GM21515 (cell line): ENCODE results near the gene CDK18.
"Not testable (repeated sequence)": the region's sequence is repeated elsewhere in the genome, so short reads cannot be mapped to it uniquely, and the experiment has no call there.

Experiments used
- ATAC-seq: cut with Tn5 transposase; IDR thresholded peaks from one replicate; pipeline ENCODE4 v1.9.1; 2021; ENCODE audit not compliant: unreplicated experiment

Gene CDK18

DNA sequence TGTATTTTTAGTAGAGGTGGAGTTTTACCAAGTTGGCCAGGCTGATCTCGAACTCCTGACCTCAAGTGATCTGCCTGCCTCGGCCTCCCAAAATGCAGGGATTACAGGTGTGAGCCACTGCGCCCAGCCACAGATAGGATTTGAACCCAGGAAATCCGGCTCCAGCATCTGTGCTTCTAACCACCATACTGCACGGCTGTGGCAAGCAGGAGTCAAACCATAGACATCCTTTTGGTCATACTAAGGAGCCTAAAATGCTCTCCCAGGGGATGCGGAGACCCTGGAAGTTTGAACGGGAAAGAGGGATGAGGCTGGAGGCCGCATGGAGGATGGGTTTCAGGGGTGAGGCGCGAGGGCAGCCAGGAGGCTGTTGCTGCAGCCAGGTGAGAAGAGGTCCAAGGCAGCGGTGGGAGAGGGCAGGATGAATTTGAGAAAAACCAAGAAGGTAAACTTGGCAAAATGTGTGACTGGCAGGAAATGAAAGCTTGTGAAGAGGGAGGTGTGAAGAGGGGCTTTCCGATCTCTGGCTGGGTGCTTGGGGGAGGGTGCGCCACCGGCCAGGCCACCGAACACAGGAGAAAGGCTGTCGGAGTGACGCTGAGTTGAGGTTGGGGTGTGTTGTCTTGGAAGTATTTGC, 24.0 kb upstream of the CDK18 start:
- ATAC-seq: no peak

GRCh38 chr1:205481218-205481617, 23.3 kb upstream of the CDK18 start:
- no peak for ATAC-seq

DNA sequence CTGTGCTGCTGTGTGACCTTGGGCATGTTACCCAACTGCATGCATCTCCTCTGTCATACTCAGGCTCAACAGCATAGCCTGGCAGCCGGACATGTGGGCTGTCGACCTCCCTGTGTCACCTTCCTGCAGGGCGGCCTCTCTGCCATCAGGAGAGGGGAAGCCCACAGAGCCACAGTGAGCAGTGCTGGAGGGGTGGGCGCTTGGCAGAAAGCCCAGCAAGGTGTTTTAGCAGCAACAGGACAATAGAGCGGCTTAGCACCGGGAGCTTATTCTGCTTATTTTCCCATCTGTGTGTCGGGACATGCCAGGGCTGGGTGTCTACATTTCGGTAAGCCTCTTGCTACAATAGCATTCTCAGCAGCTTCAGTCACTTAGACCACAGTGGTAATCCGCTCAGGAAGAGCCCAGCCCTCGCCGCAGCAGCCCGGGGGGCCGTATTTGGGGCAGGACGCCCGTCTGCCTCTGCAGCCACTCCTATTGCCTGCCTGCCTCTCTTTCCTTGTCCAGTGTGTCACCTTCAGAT, 22.8 kb upstream of the CDK18 start:
- no peak for ATAC-seq

GRCh38 chr1:205482587-205482986, 21.9 kb upstream of the CDK18 start:
- ATAC-seq: not testable (repeated sequence)

DNA sequence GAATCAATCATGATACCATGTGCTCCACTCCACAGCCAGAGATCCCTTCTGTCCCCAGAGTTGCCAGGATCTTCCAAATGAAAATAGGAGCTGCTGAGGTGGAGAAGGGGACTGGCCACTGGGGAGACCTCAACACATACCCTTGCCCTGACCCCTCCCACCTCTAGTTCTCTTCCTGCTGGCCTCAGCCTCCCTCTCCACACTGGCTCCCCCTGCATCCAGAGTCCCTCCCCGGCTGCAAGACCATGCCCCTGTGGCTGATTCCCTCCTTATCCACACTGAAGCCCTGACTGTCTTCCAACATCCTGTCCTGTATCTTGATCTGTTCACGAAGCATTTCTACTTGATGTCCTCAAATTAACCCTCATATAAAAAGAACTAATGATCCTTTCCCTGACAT, 21.1 kb upstream of the CDK18 start:
- no peak for ATAC-seq

DNA sequence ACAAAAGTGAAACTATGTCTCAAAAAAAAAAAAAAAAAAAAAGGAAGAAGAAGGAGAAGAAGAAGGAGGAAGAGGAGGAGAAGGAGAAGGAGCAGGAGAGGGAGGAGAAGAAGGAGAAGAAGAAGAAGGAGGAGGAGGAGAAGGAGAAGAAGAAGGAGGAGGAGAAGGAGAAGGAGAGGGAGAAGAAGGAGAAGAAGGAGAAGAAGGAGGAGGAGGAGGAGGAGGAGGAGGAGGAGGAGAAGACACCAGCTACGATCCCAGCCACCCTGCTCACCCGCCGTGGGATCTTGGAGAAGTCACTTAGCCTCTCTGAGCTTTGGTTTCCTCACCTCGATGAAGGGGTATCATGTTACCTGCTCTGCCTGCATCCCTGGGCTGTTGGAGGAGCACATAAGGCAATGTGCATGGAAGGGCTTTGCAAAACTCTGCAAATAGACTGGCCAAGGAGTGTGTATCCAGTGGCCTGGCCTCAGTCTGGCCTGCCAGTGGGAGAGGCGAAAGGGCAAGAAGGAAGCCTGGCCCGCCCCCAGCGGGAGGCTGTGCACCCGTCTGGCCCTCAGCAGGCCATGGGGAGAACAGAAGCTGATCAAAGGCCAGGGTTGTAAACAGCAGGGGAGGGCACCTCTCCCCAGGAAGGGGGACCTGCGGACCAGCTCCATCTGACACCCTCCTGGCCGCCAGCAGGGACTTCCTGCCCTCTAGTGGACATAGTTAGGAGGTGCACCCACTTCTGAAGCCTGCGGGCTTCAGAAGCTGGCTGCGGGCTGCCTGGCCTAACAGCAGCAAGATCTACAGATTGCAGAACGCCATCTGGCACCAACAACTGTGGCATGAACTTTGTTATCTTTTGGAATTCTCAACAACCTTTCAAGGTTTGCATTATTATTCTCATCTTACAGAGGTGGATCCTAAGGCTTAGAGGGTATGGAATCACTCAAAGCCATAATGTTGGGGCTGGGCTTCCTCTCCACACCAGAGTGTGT, 19.2 kb upstream of the CDK18 start:
- no peak for ATAC-seq

GRCh38 chr1:205486258-205486657, 18.2 kb upstream of the CDK18 start:
- no peak for ATAC-seq

- ATAC-seq: no peak
Observed at GRCh38 chr1:205488074-205488723, 16.3 kb upstream of the CDK18 start.

DNA sequence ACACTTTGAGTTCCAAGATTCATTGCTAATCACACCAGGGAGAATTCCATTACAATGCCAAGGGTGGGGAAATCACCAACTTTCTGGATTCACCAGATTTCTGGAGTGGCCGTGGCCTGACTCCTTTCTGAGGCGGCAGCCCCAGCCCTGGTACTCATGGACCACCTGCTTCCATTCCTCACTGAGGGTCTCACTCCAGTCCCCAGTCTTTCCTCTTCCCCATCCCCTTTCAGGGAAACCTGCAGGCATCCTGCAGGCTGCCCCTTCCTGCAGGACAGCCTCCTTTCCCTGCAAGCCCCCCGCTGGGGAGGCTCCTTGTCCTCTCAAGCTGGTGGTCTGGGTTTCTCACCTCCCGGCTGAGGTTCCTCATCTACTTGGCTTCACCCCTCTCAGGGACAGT, 12.7 kb upstream of the CDK18 start:
- ATAC-seq: no peak

DNA sequence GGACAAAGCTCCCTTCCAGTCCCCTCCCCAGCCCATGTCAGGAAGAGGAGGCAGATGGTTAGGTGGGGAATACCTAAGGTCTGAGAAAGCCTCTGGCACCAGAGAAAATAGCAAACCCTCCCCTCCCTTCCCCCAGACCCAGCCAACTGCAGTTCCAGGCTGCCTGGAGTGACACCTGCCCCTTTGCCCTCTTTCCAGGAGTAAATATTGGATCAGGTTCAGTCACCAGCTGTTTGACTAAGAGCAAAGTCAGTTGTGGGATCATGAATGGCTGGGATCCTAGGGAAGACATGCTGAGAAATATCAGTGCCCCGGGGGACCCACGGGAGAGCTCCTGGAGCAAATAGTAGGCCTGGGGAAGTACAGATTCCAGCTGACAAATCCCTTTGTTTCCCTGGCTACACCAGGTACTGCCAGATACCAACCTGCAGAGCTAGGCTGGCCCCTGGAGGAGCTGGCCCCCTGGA, 12.2 kb upstream of the CDK18 start:
- ATAC-seq: no peak

GRCh38 chr1:205492774-205493173, 11.7 kb upstream of the CDK18 start:
- no peak for ATAC-seq

DNA sequence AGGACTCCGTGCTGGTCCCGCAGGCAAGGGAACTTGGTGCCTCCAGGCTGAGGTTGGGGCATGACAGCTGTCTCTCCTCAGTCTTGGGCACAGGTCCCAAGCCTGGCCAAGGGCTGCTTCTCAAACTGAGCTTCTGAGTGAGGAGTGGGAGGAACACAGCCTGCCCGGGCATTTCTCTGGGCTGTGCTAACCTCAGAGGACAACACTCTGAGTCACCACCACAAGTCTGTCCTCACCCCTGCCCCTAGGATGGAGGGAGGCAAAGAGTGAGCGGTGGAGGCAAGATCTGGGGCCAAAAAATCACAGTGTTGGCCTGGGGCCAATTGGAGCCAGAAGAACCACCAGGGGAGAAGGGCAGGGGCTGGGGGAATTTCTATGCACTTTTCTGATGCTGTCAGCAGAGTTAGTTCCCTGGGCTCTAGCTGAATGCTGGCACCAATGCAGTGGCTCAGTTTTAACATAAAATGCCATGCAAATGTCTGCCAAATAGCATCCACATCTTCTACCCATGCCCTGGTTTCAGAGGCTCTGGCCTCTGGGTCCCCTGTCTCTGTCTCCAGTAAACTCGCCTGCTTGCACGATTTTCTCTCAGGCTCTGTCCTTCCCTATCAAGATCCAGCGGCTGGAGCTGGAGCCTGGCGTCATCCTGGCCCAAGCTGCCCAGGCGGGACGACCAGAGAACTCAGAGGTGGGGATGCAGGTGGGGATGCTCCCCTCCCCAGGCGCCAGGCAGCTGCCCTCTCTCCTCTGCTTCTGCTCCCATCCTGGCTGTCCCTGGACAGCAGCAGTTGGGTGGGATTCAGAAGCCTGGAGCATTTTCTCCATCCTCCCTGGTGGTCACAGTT, 11.0 kb upstream of the CDK18 start:
- ATAC-seq: no peak

DNA sequence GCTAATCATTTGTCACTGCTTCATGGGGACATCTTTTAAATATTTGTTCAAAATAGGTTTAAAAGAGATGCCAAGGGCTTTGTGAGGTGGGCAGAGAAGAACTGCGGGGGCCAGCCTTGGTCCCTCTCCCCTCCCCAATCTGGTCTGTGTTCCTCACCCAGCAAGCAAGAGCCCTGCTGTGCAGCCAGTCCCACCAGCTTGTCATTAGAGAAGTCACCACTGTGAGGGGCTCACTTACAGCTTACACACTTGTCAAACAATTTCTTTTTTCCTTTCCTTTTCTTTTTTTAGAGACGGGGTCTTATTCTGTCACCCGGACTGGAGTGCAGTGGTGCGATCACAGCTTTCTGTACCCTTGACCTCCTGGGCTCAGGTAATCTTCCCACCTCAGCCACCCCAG, 10.4 kb upstream of the CDK18 start:
- ATAC-seq: no peak

GRCh38 chr1:205495237-205495823, 9.1 kb upstream of the CDK18 start:
- no peak for ATAC-seq

DNA sequence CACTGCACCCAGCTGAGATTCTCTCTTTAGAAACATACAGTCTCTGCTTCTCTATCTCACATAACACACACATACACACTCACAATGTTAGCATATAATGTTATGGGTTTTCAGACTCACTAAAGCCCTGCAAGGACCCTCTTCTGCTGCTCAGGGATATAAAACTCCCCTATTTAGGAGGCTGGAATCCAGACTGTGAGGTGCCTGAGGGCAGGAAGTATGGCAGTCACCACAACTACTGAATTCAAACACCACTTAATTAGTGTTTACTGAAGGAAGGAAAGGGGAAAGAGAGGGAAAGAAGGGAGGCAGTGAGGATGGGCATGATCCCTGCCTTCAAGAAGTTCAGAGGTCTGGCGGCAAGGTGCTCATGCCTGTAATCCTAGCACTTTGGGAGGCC, 7.8 kb upstream of the CDK18 start:
- no peak for ATAC-seq

DNA sequence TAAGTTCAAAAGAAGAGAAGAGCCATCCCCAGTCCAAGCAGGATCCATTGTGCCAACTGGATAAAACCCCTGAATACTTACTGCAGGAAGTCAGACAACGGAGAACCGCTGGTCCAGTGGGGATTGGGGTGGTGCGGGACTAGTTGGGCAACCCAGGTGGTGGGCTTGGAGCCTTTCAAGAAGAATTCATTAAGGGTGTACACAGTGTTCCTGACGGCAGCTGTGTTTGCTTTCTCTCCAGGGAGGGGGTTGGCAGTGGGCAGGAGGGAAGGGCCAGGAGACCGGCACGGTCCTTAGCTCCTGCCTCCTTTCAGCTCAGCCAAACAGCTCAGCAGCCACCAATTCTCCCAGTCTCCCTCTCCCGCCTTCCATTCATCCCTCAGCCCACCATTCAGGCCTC, 7.1 kb upstream of the CDK18 start:
- ATAC-seq: no peak

DNA sequence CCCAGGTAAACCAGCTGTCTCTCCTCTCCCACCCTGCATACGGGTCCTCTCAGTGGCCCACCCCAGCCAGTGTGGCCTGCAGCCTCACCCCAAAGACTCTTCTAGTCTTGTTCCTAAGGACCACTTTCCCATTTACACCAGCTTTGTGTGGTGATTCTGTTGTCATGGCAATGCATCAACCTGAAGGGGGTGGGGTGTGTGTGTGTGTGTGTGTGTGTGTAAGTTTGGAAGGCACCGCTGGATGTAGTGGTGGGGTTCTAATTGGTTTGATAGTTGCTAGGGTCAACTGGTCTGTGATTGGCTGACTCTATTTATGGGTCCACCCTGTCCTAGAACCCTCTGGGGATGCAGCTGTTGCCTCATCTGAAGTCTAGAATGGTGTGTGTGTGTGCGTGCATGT, 4.7 kb upstream of the CDK18 start:
- ATAC-seq: no peak

GRCh38 chr1:205500240-205501233, 3.9 kb upstream of the CDK18 start:
- no peak for ATAC-seq
